Activated T-helper 17 cell treated with anti-CD3 and anti-CD28 coated beads, Interleukin-2, amount 50 U/mL, for 72 hours (primary cell): Measurements from ENCODE around the gene ZNF624. TPM values are rescaled to one million over a fixed set of nuclear protein-coding genes. Genes with fewer than 3 reads are reported as not detected.

Experiments used
- total RNA-seq, 2 donors: library from RNA; stranded (reverse); gene quantifications; one replicate each; pipeline ENCODE4 v1.2.3, GENCODE V29; 2022

Gene ZNF624
- total RNA-seq, 2 donors from 2014 or later = 3.4 to 6.2 TPM

Other genes with a start within 250 kb of the ZNF624 start
- gene TRPV2, start 238.3 kb downstream of the ZNF624 start, total RNA-seq = 10 to 100 TPM; 35.4 to 74.9 TPM
- gene LRRC75A, start 161.7 kb downstream of the ZNF624 start, total RNA-seq = 1 to 10 TPM in 1 of 2 donors, under 1 TPM in 1; 0.90 to 2.3 TPM
- 1 to 10 TPM; 3.3 to 6.3 TPM for gene ZNF287, start 84.6 kb downstream of the ZNF624 start, total RNA-seq
- 10 to 100 TPM in 1 of 2 donors, 1 to 10 TPM in 1; 8.2 to 13.4 TPM for gene CCDC144A, start 36.4 kb upstream of the ZNF624 start, total RNA-seq